COR-L47 (cell line): ENCODE data around the gene TMEM258.

Source experiments
- DNase-seq: peaks from one replicate; lab custom pipeline; 2025; lab: John Stamatoyannopoulos, UW

Gene TMEM258

DNA sequence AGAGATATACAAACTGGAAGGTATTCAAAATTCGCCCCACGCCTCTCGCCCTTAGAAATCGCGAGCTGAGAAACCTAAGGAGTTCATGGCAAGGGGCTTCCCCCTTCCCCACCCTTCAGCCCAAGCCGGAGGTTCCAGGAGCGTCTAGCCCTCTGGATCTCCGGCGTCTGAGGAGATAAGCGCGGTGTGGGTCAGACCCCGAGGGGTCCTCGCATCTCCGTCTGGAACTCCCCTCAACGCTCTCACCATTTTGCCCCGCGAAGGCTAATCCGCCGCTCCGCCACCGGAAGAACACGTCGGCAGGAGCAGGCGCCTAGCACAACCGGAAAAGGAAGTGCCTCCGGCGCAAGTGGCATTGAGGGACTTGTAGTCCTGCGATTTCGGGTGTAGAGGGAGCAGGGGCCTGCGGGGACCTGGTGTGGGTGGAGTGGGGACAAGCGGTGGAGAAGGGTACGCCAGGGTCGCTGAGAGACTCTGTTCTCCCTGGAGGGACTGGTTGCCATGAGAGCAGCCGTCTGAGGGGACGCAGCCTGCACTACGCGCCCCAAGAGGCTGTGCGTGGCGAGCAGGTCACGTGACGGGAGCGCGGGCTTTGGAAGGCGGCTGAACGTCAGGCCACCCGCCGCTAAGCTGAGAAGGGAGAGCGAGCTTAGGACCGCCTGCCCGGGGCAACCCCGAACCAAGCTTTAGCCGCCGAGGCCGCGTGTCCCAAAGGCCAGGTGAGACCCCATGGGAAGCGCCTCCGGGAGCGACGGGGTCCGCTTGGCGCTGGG, at the start of gene TMEM258, which contains the start of gene FEN1:
Gene TMEM258 (minus strand): TSS at position 290 of the 773 bp plus-strand sequence. CDS start 41 bp downstream, at position 249.
Gene FEN1 (plus strand): TSS at position 602 of the 773 bp plus-strand sequence. CDS start 2,451 bp downstream, outside the sequence.
- peak; percentile 91 for DNase-seq

DNA sequence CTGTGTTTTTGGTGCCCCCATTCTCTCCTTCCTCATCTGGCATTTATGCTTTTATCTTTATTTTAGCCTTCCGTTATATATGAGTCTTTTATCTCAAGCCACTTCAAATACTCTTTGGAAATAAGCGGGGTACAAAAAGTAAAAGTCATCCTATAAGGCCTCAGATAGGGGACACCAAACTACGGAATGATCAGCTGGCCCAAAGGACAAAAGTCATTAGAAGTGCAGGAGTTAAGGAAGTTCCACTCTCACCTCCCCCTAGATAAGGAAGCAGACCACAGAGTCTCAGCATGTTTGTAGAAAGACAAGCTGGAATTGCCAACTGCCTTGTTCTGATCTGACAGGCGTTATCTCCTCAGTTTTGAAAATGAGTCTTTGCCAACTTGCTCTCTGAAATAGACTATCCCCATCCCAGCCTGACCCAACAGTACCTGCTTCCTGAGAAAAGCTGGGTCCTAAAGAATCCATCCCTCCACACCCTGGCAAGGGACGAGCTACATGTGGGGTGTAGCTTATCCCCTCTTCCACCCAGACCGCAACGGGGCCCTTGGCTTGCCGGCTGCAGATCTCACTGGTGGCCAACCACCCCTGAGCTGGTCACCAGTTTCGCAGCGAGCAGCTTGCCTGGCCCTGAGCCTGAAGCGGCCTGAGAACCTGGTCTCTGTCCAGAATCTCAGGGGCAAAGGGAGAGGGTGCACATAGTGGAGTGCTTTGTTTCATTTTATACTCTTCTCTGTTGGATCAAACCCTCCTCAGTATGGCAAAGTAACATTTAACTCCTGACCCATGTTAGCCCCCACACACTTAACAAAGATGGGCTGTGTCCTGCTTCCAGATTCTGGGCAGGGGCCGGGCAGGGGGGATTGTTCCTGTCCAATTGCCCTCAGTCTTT, 49.5 kb upstream of the TMEM258 start:
- no peak for DNase-seq

DNA sequence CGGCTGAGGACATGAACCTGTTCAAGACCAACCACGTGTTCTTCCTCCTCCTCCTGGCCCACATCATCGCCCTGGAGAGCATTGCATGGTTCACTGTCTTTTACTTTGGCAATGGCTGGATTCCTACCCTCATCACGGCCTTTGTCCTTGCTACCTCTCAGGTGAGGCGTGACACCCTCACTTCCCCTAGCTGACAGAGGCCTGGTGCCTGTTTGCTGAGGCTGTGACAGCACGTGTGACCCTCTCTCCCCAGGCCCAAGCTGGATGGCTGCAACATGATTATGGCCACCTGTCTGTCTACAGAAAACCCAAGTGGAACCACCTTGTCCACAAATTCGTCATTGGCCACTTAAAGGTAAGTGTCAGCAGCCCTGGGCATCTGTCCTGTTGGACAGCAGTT, 48.0 kb upstream of the TMEM258 start:
- no peak for DNase-seq

DNA sequence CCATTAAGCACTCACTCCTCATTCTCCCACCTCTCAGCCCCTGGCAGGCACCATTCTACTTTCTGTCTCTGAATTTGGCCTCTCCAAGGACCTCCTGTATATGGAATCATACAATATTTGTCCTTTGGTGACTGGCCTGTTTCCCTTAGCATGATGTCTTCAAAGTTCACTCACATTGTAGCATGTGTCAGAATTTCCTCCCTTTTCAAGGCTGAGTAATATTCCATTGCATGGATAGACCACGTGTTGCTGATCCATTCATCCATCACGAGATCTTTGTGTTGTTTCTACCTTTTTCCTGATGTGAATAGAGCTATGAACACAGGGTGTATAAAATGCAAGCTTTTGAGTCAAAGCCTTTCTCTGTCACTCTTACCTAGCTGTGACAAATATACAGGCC, 47.3 kb upstream of the TMEM258 start:
- DNase-seq: no peak

DNA sequence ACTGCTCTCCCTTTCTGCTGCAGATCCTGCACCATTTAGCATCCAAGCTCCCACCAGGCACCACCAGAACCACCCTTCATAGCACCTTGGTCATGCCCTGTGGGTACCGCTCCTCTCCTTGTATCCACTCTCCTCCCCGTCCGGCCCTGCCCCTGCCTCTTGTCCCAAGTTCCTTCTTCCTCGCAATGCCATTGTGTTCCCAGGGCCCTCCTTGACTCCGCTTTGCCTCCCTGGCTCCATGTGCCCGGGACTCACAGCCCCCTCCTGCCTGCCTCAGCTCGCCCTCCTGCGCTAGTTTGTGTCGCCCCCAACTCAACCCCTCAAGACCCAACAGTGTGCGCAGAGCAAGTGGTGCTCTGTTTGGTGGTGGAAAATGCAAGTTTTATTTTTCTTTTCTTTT, 46.5 kb upstream of the TMEM258 start:
- no peak for DNase-seq

DNA sequence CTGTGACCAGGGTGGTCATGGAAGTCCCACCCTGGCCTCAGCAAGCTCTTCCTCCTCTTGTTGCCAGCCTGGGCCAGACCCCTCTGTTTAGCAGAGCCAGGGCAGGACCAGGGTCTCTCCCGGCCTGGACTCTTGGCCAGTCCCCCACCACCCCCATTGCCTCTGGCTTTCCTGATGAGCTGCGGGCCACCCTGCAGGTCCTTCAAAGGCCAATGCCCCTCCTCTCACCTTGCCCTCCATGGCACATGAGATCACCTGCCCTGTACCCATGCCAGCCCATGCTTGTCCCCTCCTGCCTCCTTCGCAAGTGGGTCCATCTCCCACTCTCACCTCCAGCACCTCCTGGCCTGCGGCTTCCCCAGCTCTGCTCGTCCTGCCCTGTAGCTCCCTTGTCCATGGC, 46.1 kb upstream of the TMEM258 start:
- no peak for DNase-seq

DNA sequence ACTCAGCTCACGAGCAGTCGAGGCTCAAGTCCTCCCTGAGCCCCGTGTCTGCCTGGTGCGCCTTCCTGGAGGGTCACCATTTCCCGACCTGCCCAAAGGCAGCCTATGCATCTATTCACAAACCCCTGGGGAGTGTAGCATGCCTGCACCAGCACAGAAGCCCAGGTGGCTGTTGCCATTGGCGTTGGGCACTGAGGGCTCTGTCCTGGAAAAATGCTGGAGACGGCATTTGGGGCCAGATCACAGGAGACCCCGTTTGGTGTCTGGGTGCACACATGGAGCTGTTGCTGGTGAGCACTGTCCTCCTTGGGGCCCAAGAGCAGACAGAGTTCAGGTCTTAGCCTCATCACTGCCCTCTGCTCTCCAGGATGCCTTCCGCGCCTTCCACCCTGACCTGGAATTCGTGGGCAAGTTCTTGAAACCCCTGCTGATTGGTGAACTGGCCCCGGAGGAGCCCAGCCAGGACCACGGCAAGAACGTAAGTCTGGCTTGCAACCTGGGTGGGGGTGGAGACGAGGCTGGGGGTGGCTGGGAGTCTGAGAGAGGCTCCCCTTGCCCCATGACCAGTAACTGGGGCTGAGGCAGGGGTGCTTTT, 45.1 kb upstream of the TMEM258 start:
- DNase-seq: no peak

DNA sequence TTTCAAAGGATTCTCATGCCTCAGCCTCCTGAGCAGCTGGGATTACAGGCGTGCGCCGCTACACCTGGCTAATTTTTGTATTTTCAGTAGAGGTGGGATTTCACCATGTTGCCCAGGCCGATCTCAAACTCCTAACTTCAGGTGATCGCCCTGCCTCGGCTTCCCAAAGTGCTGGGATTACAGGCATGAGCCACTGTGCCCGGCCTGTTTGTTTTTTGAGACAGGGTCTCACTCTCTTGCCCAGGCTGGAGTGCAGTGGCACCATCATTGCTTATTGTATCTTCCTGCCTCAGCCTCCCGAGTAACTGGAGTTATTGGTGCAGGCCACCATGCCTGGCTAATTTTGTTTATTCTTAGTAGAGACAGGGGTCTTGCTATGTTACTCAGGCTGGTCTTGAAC, 43.8 kb upstream of the TMEM258 start:
- DNase-seq: no peak

DNA sequence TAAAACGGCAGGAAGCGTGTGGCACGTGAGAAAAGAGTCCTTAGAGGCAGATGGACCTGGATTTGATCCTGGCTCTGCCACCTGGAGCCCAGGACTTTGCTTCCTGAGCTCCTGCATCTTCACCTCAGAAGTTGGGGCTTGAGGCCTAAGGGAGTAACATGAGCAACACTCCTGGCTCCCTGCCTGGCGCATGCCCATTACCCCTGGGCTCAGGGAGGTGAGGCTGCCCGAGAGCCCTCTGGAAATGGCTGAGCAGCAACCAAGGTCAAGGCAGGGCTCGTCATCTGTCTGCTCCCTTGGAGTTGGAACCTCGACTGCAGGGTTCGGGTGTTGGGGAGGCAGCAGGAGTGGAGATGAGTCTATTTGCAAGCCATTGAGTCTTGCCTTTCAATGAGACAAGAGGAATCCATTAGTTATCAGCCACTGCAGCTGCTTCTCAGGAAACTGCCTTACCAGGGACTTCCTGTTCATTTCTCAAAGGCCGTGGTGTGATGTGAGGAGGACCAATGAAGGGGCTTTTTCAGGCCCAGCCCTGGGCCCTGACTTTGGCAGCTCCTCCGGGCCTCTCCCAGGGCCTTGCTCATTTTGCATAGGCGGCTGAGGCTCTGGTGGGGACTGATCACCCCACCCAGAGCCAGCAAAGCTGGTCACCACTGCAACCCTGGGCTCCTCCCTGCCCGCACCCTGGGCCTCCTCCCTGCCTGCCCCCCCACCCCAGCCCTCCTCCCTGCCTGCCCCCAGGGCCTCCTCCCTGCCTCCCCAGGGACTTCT, 42.1 kb upstream of the TMEM258 start:
- no peak for DNase-seq

DNA sequence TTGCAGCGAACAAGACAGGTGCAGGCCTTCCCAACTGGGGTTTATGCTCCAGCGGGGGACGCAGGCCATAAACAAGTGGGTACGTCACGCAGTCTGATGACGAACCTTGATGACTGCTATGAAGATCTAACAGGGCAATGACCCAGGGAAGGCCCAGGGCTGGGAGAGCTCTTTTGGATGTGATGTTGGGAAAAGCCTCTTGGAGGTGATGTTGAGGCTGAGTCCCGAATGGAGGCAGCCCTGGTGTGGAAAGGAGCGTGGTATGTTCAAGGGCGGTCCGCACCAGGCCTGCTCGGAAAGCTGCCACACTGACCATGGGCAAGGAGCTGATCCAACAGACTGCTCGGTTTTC, 41.5 kb upstream of the TMEM258 start:
- no peak for DNase-seq

DNA sequence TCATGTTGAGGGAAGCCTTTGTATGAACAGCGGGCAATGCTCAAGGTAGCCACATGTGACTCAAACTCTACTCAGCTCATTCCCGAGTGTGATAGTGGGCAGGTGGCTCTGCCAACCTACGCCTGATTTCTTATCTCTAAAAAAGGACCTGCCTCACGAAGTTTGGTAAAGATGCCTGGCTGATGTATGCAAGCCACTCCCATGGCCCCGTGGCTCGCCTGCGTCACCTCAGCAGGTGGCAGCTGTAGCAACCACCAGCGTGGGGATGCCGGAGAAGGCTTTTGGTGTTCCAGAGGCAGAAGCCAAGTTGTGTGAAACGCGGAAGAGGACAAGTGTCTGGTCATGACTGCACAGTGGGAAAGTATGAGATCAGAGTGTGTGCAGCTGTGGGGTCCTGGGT, 41.1 kb upstream of the TMEM258 start:
- no peak for DNase-seq

DNA sequence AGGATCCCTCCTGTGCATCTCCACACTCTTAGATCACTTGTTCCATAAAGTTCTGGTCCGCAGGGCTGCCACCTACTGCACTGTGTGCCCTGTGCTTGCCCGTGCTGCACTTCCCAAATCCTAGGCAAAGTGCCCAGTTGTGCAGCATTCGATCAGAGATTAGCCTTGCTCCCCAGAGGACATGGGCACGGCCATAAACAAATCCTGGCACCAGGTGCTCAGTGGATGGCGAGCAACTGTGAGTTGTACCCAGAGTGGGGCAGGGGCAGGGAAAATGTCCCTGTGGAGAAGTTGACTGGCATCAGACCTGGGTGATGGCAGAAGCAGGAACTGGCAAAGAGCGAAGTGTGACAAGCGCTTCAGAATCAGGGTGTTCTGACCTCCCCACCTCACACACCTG, 40.4 kb upstream of the TMEM258 start:
- no peak for DNase-seq

DNA sequence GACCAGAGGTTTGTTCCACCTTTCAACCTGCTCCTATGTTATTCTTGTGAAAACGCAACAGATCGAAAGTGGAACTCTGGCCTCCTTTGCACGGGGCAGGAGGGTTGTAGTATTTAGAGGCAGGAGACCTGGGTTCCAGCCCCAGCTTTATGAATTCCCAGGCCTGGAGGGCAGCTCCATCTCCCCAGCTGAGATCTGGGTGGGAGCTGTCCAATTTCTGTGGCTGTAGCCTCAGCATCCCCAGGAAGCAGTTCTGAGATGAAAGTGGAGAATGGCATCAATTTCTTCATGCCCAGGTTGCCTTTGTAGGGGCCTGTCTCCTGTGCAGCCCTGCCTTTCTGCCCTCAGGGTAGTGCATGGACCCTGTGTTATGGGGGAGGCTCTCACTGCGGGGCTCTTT, 39.8 kb upstream of the TMEM258 start:
- no peak for DNase-seq

DNA sequence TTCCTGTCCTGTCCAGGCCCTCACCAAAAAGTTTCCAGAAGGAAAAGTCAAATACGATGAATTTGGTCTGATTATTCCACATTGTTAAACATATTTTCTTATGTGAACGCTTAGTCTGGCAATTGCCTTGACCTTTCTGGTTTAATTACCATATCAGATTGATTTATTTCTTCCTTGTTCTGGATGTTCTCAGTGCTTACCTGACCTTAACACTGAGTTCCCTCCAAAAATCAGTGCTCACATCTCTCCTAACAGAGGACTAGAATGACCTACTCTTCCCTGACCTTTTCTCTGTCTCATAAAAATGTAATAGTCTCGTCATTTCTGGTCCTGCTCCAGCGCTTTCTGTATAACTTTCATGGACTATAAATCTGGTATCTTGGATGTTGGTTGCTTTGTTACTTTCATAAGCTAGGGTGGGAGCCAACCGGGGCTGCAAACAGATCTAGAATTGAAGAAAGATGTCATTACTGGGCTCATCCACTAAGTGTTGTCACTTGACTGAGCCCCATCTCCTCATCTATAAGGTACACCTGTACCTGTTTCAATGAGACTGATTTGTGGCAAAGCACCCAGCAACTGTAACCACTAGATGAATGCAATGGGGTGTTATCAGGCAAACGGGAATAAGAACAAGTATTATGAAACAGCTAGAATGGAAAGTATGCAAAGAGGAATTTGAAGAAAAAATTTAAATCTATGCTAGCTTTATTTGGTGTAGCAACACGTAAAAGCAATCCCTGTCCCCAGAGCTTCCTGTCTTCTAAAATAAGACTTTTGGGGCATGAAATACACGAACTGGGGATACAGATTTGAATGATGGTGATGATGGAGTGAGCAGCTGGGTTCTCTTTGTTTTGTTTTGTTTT, 38.1 kb upstream of the TMEM258 start:
- DNase-seq: no peak

DNA sequence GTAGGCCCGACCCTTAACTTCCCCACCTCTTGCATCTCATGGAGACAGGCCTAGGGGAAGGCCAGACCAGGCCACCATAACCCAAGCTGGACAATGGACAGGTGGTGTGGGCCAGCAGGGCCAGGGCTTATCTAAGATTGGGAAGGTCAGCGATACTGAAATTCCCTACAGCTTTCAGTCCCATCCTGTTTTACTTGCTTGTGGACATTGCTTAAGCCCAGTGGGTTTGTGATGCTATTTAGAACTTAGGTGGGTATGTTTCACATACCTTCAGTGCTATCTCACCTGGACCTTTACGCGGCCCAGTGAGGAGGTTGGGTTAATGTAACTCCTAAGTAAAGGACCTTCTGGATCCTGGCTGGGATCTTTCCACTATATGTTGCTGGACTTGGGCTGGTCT, 37.4 kb upstream of the TMEM258 start:
- no peak for DNase-seq

DNA sequence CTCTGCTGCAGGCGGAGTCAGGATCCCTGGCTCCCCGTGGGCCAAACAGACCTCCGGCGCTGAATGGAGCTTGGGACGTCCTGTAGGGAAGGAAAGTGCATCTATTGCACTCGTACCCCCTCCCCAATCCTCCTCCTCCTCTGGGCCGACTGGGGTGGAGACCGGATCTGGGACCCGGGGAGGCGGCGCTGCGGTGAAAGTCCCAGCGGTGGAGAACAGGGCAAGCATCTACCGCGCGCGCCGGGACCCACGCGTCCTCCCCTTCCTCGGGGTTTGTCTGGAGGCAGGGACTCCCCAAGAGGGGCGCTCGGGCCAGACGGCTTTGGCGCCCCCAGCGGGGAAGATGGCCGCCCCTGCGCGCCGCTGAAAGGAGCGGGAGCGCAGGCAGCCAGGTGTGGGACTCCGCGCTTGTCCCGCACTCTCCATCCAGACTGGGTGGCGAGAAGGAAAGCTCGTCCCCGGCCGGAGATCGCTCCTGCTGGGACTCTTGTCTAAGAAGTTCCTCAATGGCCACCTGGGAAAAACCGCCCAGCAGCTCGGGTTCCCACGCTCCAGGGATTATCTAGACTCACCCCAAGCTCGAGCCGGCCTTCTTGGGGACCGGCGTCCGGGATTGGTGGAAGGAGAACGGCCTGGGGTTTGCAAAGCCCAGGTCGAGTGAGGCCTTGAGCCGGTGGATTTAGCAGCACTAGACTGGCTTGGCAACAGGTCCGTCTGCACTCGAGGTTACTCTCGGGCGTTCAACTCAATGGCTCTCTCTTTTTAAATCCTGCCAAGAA, 36.4 kb upstream of the TMEM258 start:
- peak; percentile 53 for DNase-seq

DNA sequence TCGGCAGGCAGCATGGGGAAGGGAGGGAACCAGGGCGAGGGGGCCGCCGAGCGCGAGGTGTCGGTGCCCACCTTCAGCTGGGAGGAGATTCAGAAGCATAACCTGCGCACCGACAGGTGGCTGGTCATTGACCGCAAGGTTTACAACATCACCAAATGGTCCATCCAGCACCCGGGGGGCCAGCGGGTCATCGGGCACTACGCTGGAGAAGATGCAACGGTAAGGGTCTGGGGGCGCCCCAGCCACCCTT, 35.9 kb upstream of the TMEM258 start:
- no peak for DNase-seq

DNA sequence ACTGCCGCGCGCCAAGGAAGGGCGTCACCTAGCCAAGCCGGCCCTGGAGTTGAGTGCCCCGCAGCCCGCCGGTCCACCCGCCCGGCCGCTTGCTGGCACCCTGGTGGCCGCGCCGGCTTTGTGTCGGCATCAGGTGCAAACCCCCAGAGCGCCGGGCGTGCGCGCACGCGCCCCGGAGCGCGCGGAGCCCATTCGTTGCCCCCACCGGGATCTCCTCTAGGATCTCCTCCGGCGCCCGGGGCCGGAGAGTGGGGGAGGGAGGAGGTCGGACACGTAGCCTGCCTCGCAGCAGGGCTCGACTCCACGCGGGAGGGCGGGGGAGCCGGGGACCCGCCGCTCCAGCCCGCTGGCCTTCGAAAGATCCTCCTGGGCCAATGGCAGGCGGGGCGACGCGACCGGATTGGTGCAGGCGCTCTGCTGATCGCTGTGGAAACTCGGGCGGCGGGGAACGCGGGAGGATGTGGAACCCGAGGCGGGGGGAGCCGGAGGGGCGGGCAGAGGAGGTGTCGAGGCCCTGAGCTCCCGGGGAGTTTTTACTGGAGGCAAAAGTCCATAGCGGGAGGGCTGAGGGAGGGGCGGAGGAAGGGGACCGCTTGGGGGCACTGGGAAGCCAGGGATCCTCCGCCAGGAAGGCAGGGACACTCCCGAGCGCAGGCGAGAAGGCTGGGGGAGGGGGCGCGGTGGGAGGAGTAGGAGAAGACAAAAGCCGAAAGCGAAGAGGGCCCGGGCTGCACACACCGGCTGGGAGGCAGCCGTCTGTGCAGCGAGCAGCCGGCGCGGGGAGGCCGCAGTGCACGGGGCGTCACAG, 35.4 kb upstream of the TMEM258 start, which contains the start of gene FADS2:
Gene FADS2 (plus strand): TSS at position 730 of the 808 bp plus-strand sequence. CDS start 91 bp downstream, outside the sequence.
- DNase-seq: peak; percentile 99

DNA sequence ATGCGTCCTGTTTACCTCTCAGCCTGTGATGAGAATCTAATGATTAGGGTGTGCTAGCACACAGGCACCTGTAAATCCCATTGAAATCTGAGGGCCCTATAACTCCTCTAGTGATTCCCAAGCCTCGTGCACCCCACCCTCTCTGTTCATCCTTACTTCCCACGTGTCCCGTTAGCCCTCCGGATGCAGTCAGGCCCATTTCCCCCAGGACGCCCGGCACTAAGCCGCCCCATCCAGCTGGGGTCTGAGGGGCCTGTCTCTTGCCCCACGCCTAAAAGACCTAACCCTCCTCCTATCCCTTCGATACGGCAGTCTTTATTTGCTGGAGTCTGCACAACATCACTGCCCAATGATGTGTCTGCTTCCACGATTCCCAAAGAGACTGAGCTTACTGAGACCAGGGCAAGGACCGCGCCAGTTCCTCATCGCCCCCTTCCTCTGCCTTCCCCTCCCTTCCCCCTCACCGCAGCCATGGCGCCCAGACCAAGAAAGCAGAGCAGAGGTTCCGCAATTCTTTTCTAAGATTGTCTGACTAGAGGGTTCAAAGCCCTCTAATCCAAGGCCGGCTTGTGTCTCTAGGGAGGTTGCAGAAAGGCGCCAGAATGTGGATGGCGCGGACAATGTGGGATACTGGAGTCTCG, 34.7 kb upstream of the TMEM258 start:
- no peak for DNase-seq
